H1 (cell line): ENCODE data around the gene PRKAB2. TPM values are rescaled to one million over a fixed set of nuclear protein-coding genes. Genes with fewer than 3 reads are reported as not detected.

Source experiments
- CBX5 ChIP-seq: fragments of 300-800, 300-1000 bp; sonication (generic); IDR thresholded peaks from 2 replicates; pipeline ENCODE4 v1.7.1; 2016; ENCODE audit warnings: antibody characterized with exemption, low read length, low read depth
- CEBPB ChIP-seq: IDR thresholded peaks from 2 replicates; pipeline ENCODE4 v1.6.1; 2012; ENCODE audit warnings: low read depth, low read length
- CHD7 ChIP-seq: fragments of 300-600 bp; sonication (generic); IDR thresholded peaks from 2 replicates; pipeline ENCODE4 v1.7.1; 2012; ENCODE audit warnings: low read length, moderate library complexity, mild to moderate bottlenecking, inconsistent platforms; ENCODE audit not compliant: insufficient replicate concordance
- CREB1 ChIP-seq: IDR thresholded peaks from 2 replicates; pipeline ENCODE4 v1.6.1; 2012; ENCODE audit warnings: inconsistent platforms
- GABPA ChIP-seq: IDR thresholded peaks from 2 replicates; pipeline ENCODE4 v1.6.1; 2011; ENCODE audit warnings: mild to moderate bottlenecking, low read length, moderate library complexity, borderline replicate concordance; ENCODE audit not compliant: insufficient read depth
- HDAC6 ChIP-seq: IDR thresholded peaks from one replicate; pipeline ENCODE4 v1.7.1; 2012; ENCODE audit warnings: low read depth, mild to moderate bottlenecking, inconsistent platforms, low read length, moderate library complexity
- JUND ChIP-seq: IDR thresholded peaks from 2 replicates; pipeline ENCODE4 v1.6.1; 2011; ENCODE audit warnings: mild to moderate bottlenecking, improper control_type of control experiment, low read length
- MAFK ChIP-seq: IDR thresholded peaks from 2 replicates; pipeline ENCODE4 v1.6.1; 2012; ENCODE audit warnings: low read depth, mild to moderate bottlenecking, improper control_type of control experiment, low read length
- RAD21 ChIP-seq, 2 experiments: IDR thresholded peaks in 1 of 2; conservative IDR thresholded peaks in 1 of 2; 2 replicates each; pipeline ENCODE4 v1.6.1; 2011; ENCODE audit warnings: low read depth in 2 of 2, low read length in 2 of 2, improper control_type of control experiment in 1 of 2, inconsistent platforms in 1 of 2, mild to moderate bottlenecking in 1 of 2, moderate library complexity in 1 of 2
- SRF ChIP-seq: IDR thresholded peaks from 2 replicates; pipeline ENCODE4 v1.6.1; 2011; ENCODE audit warnings: mild to moderate bottlenecking, low read depth, low read length, moderate library complexity
- TAF7 ChIP-seq: optimal IDR thresholded peaks from 2 replicates; pipeline ENCODE3; 2011; ENCODE audit warnings: low read depth, mild to moderate bottlenecking, inconsistent platforms, low read length, moderate library complexity, borderline replicate concordance
- YY1 ChIP-seq: IDR thresholded peaks from 2 replicates; pipeline ENCODE4 v1.6.1; 2011; ENCODE audit warnings: low read depth, mild to moderate bottlenecking, low read length
- ZNF274 ChIP-seq: IDR thresholded peaks from 2 replicates; pipeline ENCODE4 v1.7.0; 2012; ENCODE audit warnings: low read length, borderline replicate concordance; ENCODE audit errors: extremely low read depth
- polyA plus RNA-seq, 7 experiments: library from polyadenylated mRNA; depleted of rRNA in 3 of 7; stranded (reverse) in 5 of 7; unstranded in 2 of 7; fragments of >200 nt in 5 of 7; fragments of 200-250 nt in 2 of 7; gene quantifications; 1 replicate in 5 of 7; 2 replicates in 1 of 7; 4 replicates in 1 of 7; pipeline versions ENCODE4 v1.2.1 to v1.2.3, GENCODE V29; 2011 to 2013; ENCODE audit warnings: missing spikeins in 2 of 7, mixed read lengths in 2 of 7
- total RNA-seq: library from RNA; stranded (reverse); fragmentation: NEBNext Ultra II Directional; extraction: Animal tissue kit (Norgen Biotek cat#: 25700); gene quantifications from 2 replicates; pipeline ENCODE4 v1.2.1, GENCODE V29; 2021

The PRKAB2 gene
- total and polyA plus RNA-seq, 2 of the 8 experiments (the other 6 are each of a cell fraction or from before 2014, with no cell fraction given) = 15.0 to 18.9 TPM

GRCh38 chr1:147214325-147214724 is 42.1 kb upstream of the PRKAB2 start (continued):
- TF ChIP-seq CHD7 = no peak
- no peak for TF ChIP-seq YY1
- no peak for TF ChIP-seq SRF
- TF ChIP-seq RAD21 (IDR thresholded peaks at IDR 0.05 in 1 of 2, conservative IDR thresholded peaks at IDR 0.05 in 1 of 2; ENCODE audit: low read depth in 2 of 2, low read length in 2 of 2) = no peak
- no peak for TF ChIP-seq MAFK
- TF ChIP-seq TAF7 = no peak
- TF ChIP-seq GABPA = no peak
- TF ChIP-seq CREB1 = no peak
- no peak for TF ChIP-seq HDAC6
- TF ChIP-seq CBX5 = no peak
- TF ChIP-seq CEBPB = no peak
- no peak for TF ChIP-seq ZNF274
- no peak for TF ChIP-seq JUND
